ENCODE results near the gene SBF2. TPM values are rescaled to one million over a fixed set of nuclear protein-coding genes. Genes with fewer than 3 reads are reported as not detected.

Gene SBF2
- total RNA-seq, 1 experiment from 2014 or later, result 30.2 TPM

DNA sequence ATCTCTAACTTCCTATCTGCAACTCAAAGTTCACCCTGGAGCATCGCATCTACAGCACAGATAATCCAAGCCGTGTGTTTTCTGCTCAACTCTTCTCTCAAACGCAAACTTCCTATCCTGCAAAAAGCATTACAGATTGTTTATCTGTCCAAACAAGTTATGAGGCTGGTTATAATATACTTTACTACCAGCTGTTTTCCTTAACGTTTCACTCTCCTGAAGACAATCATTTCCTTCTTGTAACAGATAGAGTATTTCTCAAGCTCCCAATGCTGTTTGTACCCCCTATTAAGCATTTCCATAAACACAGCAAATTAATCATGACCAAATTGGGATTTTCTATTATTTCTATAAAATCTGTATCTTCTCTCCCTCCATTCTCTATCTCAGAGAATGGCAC is 84.7 kb downstream of the SBF2 start:
- Histone ChIP-seq H2BK12ac (ENCODE audit: insufficient read length, low read depth, low read length) (no peak overlapping the region), H3T11ph (ENCODE audit: low read length) (no peak overlapping the region), H4K20me1 (ENCODE audit: control insufficient read depth, insufficient read depth, insufficient read length) (no peaks in the 10 kb centered on the region)

More for the DNA sequence above, 84.7 kb downstream of the SBF2 start:
- no peak overlapping the region for H2BK15ac ChIP-seq (ENCODE audit: low read depth, low read length)
- no peak overlapping the region for H4K5ac ChIP-seq (ENCODE audit: insufficient read length, low read depth, low read length)
- no peak overlapping the region for H3K4ac ChIP-seq (ENCODE audit: low read depth, low read length)
- H3K18ac ChIP-seq (ENCODE audit: insufficient read length, low read depth, low read length), result no peak overlapping the region
- no peaks in the 10 kb centered on the region for H3K27me3 ChIP-seq (ENCODE audit: insufficient read depth, low read length)
- no peak overlapping the region for H3K23ac ChIP-seq (ENCODE audit: insufficient read length, low read depth, low read length)
- H3K9me3 Mint-ChIP-seq, result peaks cover 6% of the 10 kb centered on the region in 2 experiments
- no peak overlapping the region for H2BK5ac ChIP-seq (ENCODE audit: insufficient read length, low read length)
- no peak overlapping the region for H4K91ac ChIP-seq (ENCODE audit: insufficient read length, low read depth, low read length)
- no peak overlapping the region for H3K4me2 ChIP-seq (ENCODE audit: insufficient read depth, insufficient read length, low read length)
- no peaks in the 10 kb centered on the region for H3K9me3 ChIP-seq (ENCODE audit: control insufficient read depth, low read depth, low read length)
- H3K4me3 Mint-ChIP-seq, result no peak overlapping the region
- TF ChIP-seq, protein P1, sequence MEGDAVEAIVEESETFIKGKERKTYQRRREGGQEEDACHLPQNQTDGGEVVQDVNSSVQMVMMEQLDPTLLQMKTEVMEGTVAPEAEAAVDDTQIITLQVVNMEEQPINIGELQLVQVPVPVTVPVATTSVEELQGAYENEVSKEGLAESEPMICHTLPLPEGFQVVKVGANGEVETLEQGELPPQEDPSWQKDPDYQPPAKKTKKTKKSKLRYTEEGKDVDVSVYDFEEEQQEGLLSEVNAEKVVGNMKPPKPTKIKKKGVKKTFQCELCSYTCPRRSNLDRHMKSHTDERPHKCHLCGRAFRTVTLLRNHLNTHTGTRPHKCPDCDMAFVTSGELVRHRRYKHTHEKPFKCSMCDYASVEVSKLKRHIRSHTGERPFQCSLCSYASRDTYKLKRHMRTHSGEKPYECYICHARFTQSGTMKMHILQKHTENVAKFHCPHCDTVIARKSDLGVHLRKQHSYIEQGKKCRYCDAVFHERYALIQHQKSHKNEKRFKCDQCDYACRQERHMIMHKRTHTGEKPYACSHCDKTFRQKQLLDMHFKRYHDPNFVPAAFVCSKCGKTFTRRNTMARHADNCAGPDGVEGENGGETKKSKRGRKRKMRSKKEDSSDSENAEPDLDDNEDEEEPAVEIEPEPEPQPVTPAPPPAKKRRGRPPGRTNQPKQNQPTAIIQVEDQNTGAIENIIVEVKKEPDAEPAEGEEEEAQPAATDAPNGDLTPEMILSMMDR (conservative IDR thresholded peaks at IDR 0.05), result no peak
- no peak overlapping the region for H3K56ac ChIP-seq (ENCODE audit: insufficient read length, low read depth, low read length)
- peaks cover 4 to 7% (median 5%) of the 10 kb centered on the region in 3 experiments for H3K36me3 Mint-ChIP-seq (ENCODE audit: insufficient read depth in 1 of 3, low read depth in 3 of 3)
- no peak overlapping the region for H2BK20ac ChIP-seq (ENCODE audit: low read depth, low read length, poor library complexity, severe bottlenecking)
- no peaks in the 10 kb centered on the region; a peak in 1 of 4 replicates for H3K4me1 Mint-ChIP-seq
- peaks cover 5% of the 10 kb centered on the region; the same call in 1 of the 2 replicates for H3K4me1 ChIP-seq (ENCODE audit: insufficient read depth, low read length)
- no peaks in the 10 kb centered on the region for H3K27me3 Mint-ChIP-seq (ENCODE audit: low read depth)
- no peak overlapping the region for H2AK5ac ChIP-seq (ENCODE audit: insufficient read length, low read length)
- no peaks in the 10 kb centered on the region for H3K23me2 ChIP-seq (ENCODE audit: insufficient read length, low read depth, low read length, poor library complexity, severe bottlenecking)
- no CpG with 5 or more reads among the region's 4 CpGs for WGBS (ENCODE audit: extremely low coverage, insufficient read length, low lambda C conversion rate)
- DNase-seq, result no peak
- H4K8ac ChIP-seq (replicated peaks; ENCODE audit: insufficient read length, low read depth, low read length), result no peak overlapping the region
- no peak overlapping the region for H2BK120ac ChIP-seq (ENCODE audit: low read depth, low read length, poor library complexity, severe bottlenecking)
- H3K79me2 ChIP-seq (ENCODE audit: insufficient read depth, low read length), result no peaks in the 10 kb centered on the region; the same call in 1 of the 2 replicates
- H3K79me1 ChIP-seq (ENCODE audit: insufficient read depth, low read depth, low read length, poor library complexity, severe bottlenecking), result no peaks in the 10 kb centered on the region
- peak overlapping the region in 1 of 3 experiments; percentile 6; a peak in 1 of 7 replicates for H3K27ac Mint-ChIP-seq
- H3K9ac ChIP-seq (ENCODE audit: extremely low read depth, insufficient read length, low read length), result no peak overlapping the region
- no peak overlapping the region for H2AFZ ChIP-seq (ENCODE audit: low read length)
- H3K27ac ChIP-seq (ENCODE audit: insufficient read length, low read depth, low read length), result no peak overlapping the region
- no peak overlapping the region for H3K14ac ChIP-seq (ENCODE audit: insufficient read depth, low read length)

All from H9 (cell line).